Middle frontal gyrus (tissue), 1 donor: ENCODE results near the gene DLGAP5.
A peak's percentile ranks its signal among the peaks of the same experiment; 100 is the strongest.

Experiments
- DNase-seq: peaks from one replicate; pipeline ENCODE4 v3.0.0-alpha.2; 2015; ENCODE audit warnings: low spot score; ENCODE audit errors: extremely low spot score

DLGAP5 gene, protein sequence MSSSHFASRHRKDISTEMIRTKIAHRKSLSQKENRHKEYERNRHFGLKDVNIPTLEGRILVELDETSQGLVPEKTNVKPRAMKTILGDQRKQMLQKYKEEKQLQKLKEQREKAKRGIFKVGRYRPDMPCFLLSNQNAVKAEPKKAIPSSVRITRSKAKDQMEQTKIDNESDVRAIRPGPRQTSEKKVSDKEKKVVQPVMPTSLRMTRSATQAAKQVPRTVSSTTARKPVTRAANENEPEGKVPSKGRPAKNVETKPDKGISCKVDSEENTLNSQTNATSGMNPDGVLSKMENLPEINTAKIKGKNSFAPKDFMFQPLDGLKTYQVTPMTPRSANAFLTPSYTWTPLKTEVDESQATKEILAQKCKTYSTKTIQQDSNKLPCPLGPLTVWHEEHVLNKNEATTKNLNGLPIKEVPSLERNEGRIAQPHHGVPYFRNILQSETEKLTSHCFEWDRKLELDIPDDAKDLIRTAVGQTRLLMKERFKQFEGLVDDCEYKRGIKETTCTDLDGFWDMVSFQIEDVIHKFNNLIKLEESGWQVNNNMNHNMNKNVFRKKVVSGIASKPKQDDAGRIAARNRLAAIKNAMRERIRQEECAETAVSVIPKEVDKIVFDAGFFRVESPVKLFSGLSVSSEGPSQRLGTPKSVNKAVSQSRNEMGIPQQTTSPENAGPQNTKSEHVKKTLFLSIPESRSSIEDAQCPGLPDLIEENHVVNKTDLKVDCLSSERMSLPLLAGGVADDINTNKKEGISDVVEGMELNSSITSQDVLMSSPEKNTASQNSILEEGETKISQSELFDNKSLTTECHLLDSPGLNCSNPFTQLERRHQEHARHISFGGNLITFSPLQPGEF

GRCh38 chr14:55191203-55192053 lies at the start of gene DLGAP5:
Gene DLGAP5 (minus strand): TSS chr14:55191585. CDS start chr14:55189179, 2,406 bp downstream.
- peak; percentile 92 for DNase-seq

DNA sequence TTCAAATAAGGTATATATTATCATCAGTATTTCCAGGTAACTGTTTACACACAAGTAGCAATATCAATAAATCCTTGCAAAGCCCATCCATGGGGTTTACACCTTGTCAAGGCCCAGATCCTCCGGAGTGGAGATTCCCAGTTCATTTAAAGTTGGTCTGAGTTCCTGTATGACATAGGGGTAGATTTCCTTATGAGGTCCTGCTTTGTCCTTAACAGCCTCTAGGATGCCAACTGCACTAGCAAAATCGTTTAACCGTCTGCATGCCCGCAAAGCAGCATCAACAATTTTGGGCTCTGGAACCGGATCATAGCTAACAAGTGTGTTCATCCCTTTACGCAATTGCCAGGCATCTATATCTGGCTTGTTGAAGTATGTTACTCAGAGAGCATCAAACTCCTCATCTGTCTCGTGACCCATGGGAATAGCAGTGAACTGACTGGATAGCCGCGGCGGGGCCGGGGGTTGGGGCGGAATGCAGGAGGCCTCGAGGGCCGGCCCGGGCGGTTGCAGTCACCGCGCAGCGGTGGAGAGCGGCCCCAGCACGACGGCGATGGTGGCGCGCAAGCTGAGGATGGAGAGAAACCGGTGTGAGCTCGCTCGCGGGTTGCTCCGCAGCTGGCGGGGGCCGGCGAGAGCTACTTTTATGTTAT lies 49.3 kb upstream of the DLGAP5 start:
- no peak for DNase-seq

- DNase-seq, result no peak
Measured at GRCh38 chr14:55239320-55239719, 47.9 kb upstream of the DLGAP5 start.

DNA sequence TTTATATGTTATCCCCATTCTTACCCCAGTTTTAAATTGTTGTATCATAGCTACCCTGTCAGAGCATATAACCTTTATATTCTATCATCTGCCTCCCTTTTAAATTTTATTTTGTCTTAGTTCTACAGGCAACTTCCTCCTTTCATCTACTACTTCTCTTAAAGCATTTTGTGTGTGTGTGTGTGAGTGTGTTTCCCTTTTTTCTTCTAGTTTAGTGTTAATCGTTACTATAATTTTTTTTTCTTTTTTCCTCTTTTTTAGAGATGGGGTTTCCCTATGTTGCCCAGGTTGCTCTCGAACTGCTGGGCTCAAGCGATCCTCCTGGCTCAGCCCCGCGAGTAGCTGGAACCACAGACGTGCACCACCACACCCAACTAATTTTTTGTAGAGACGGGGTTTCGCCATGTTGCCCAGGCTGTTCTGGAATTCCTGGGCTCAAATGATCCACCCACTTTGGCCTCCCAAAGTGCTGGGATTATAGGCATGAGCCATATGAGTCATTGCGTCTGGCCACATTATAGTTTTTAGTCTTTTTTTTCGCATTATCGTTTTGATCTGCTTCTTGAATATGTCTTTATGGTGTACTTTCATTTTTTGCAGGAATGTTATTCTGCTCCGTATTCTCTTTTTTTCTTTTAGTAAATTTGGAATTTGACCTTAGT lies 46.8 kb upstream of the DLGAP5 start:
- DNase-seq, result no peak

DNA sequence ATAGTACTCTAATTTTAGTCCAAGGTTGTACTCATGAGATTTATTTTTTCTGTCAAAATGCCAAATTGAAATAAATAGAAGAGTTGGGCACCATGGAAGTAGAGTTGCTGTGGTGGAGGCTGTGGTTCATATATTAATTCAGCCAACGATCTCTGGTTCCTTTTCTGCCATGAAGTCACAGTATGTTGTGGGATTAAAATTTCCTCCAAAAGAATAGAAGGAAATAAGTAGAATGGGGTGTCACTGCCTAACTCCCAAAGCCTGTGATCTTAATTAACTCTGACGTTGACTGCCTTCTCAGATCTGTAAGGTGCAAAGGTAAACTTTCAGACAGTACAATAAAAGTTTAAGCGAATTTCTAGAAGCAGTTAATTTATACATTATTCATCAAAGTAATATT lies 42.2 kb upstream of the DLGAP5 start:
- no peak for DNase-seq

DNA sequence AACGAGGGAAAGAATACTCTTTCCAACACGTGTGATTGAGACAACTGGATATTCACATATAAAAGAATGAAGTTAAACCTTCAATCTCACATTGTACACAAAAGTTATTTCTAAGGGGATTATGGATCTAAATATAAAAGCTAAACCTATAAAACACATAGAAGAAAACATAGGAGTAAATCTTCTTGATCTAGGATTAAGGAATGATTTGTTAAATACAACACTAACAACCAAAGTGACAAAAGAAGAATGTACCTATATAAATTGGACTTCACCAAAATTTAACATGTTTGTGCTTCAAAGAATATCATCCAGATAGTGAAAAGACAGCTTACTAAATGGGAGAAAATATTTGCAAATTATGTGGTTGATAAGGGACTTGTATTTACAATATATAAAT lies 36.9 kb upstream of the DLGAP5 start:
- DNase-seq, result no peak

- no peak for DNase-seq
Measured at GRCh38 chr14:55223364-55223763, 32.0 kb upstream of the DLGAP5 start.

- DNase-seq, result no peak
Measured at GRCh38 chr14:55221968-55222367, 30.6 kb upstream of the DLGAP5 start.

- no peak for DNase-seq
Measured at GRCh38 chr14:55221186-55221585, 29.8 kb upstream of the DLGAP5 start.

DNA sequence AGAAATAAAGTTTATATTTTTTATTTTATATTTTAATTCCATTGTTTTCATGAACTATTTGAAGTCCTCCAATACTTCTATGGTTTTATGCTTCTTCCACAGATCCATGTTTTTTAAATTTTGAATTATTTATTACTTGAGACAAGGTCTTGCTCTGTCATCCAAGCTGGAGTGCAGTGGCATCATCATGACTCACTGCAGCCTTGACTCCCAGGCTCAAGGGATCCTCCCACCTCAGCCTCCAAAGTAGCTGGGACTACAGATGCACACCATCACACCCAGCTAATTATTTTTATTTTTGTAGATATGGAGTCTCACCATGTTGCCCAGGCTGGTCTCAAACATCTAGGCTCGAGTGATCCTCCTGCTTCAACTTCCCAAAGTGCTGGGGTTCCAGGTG lies 28.8 kb upstream of the DLGAP5 start:
- DNase-seq, result no peak

- DNase-seq, result no peak
Measured at GRCh38 chr14:55212634-55213033, 21.2 kb upstream of the DLGAP5 start.

GRCh38 chr14:55207832-55208231 lies 16.4 kb upstream of the DLGAP5 start:
- no peak for DNase-seq

DNA sequence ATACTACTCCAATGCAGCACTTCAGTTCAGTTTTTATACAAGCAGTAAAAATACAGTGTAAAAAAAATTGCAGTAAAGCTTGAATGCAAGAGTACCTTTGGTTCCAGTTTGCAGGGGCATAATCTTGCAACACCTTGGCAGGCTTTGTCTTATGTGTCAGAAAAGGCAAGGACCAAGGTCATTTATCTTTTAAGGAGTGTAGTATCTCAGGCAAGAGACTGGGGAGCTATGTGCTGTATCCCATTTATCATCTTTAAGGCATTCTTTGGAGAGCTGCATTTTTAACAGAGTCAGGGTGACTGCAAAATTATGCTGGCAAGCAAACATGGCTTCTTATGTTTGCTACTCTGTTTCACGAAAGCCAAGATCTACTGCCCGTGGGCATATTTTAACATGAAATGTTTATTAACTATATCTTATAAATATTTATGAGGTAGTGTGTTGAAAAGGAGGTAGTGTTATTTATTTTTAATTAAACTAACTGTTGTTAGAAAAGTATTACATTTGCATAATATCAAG lies 14.8 kb upstream of the DLGAP5 start:
- DNase-seq, result no peak

GRCh38 chr14:55201219-55202101 lies 10.1 kb upstream of the DLGAP5 start:
- no peak for DNase-seq

- no peak for DNase-seq
Measured at GRCh38 chr14:55200651-55201050, 9.3 kb upstream of the DLGAP5 start.

DNA sequence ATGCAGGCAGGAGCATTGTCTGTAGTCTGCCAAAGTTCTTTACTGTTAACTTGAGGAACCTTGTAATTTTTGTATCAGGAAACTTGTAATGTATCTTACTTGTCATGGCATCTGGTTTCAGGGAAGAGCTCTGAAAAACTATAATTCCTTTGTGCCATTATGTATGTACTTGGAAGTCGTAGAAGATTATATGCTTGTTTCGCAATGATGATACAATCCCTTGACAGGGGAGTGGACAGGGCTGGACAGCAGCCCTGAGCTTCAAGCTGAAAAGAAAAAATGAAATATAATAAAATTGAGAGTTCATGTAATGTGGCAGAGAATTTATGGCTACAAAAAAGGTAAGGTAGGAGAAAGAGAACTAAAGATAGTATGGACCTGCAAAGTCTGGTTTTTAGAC lies 7.4 kb upstream of the DLGAP5 start:
- DNase-seq, result no peak

GRCh38 chr14:55194656-55195355 lies 3.4 kb upstream of the DLGAP5 start:
- DNase-seq, result no peak

- no peak for DNase-seq
Measured at GRCh38 chr14:55192054-55192621, 753 bp upstream of the DLGAP5 start.

DNA sequence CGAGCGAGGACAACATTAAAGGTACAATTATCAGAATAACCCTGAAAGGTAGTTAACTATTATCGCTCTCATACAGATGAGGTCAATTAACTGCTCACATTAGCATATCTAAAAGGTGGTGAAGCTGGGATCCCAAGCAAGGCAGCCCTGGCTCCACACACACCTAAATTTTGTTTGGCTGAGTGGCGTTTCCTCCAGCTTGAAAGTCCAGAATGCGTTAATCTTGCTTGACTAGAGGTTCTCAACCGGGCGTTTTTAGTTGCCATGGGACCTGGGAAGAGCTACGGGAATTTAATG lies 531 bp downstream of the DLGAP5 start:
- DNase-seq, result no peak
